ENCODE measurements around the gene NRIP2. TPM values are rescaled to one million over a fixed set of nuclear protein-coding genes. Genes with fewer than 3 reads are reported as not detected.

The NRIP2 gene
- total RNA-seq, 3 donors from 2014 or later (not counting 1 experiment from before 2014, with no cell fraction given), result not detected

GRCh38 chr12:2826721-2827515, 7.9 kb downstream of the NRIP2 start:
- H3K27ac Mint-ChIP-seq, result no peak overlapping the region
- no peaks in the 10 kb centered on the region for H3K36me3 Mint-ChIP-seq
- H3K4me3 ChIP-seq (ENCODE audit: low read length), result no peak overlapping the region
- no peaks in the 10 kb centered on the region for H3K4me1 ChIP-seq (ENCODE audit: control insufficient read depth, insufficient read depth, low read length)
- no peak overlapping the region for H3K27ac ChIP-seq (ENCODE audit: low read length)
- intact Hi-C loops (cut with micrococcal nuclease), result no loop called here
- DNase-seq (no peak), ATAC-seq (no peak)
- H3K4me1 Mint-ChIP-seq, result no peaks in the 10 kb centered on the region
- H3K27me3 Mint-ChIP-seq (ENCODE audit: low read depth in 2 of 2), result no peaks in the 10 kb centered on the region
- 97% methylated on average over 14 of the region's 14 CpGs for WGBS (ENCODE audit: insufficient coverage)
- H3K27me3 ChIP-seq (ENCODE audit: control insufficient read depth, insufficient read depth, low read length), result no peaks in the 10 kb centered on the region
- no peak overlapping the region for H3K4me3 Mint-ChIP-seq
- H3K9me3 Mint-ChIP-seq, result no peaks in the 10 kb centered on the region
- no peaks in the 10 kb centered on the region for H3K9me3 ChIP-seq (ENCODE audit: control insufficient read depth, insufficient read depth, low read length)
- H3K36me3 ChIP-seq (ENCODE audit: control insufficient read depth, insufficient read depth, low read length), result peaks cover 68% of the 10 kb centered on the region
- no peak for TF ChIP-seq CTCF (IDR thresholded peaks at IDR 0.05)

GRCh38 chr12:2826036-2826435, 8.8 kb downstream of the NRIP2 start:
- Mint-ChIP-seq H3K9me3 (no peaks in the 10 kb centered on the region), H3K4me3 (no peak overlapping the region), H3K36me3 (no peaks in the 10 kb centered on the region), H3K27ac (no peak overlapping the region), H3K4me1 (no peaks in the 10 kb centered on the region), H3K27me3 (ENCODE audit: low read depth in 2 of 2) (no peaks in the 10 kb centered on the region)
- intact Hi-C loops (cut with micrococcal nuclease), result no loop called here
- no peak for TF ChIP-seq CTCF (IDR thresholded peaks at IDR 0.05)
- Histone ChIP-seq H3K4me3 (ENCODE audit: low read length) (no peak overlapping the region), H3K4me1 (ENCODE audit: control insufficient read depth, insufficient read depth, low read length) (no peaks in the 10 kb centered on the region), H3K27ac (ENCODE audit: low read length) (no peak overlapping the region), H3K36me3 (ENCODE audit: control insufficient read depth, insufficient read depth, low read length) (peaks cover 73% of the 10 kb centered on the region), H3K9me3 (ENCODE audit: control insufficient read depth, insufficient read depth, low read length) (no peaks in the 10 kb centered on the region), H3K27me3 (ENCODE audit: control insufficient read depth, insufficient read depth, low read length) (no peaks in the 10 kb centered on the region)
- 100% methylated on average over 3 of the region's 3 CpGs for WGBS (ENCODE audit: insufficient coverage)
- DNase-seq (no peak), ATAC-seq (no peak)

- Histone ChIP-seq H3K36me3 (ENCODE audit: control insufficient read depth, insufficient read depth, low read length) (peaks cover 75% of the 10 kb centered on the region), H3K9me3 (ENCODE audit: control insufficient read depth, insufficient read depth, low read length) (no peaks in the 10 kb centered on the region), H3K27me3 (ENCODE audit: control insufficient read depth, insufficient read depth, low read length) (no peaks in the 10 kb centered on the region), H3K4me3 (ENCODE audit: low read length) (no peak overlapping the region), H3K4me1 (ENCODE audit: control insufficient read depth, insufficient read depth, low read length) (no peaks in the 10 kb centered on the region), H3K27ac (ENCODE audit: low read length) (no peak overlapping the region)
- Mint-ChIP-seq H3K4me3 (no peak overlapping the region), H3K27ac (no peak overlapping the region), H3K9me3 (no peaks in the 10 kb centered on the region), H3K4me1 (no peaks in the 10 kb centered on the region), H3K27me3 (ENCODE audit: low read depth in 2 of 2) (no peaks in the 10 kb centered on the region), H3K36me3 (no peaks in the 10 kb centered on the region)
- no peak for TF ChIP-seq CTCF (IDR thresholded peaks at IDR 0.05)
- ATAC-seq (no peak), DNase-seq (no peak)
- WGBS (ENCODE audit: insufficient coverage), result 93% methylated on average over 3 of the region's 4 CpGs
- intact Hi-C loops (cut with micrococcal nuclease), result no loop called here
Measured at GRCh38 chr12:2825132-2825531, 9.7 kb downstream of the NRIP2 start.

GRCh38 chr12:2824541-2824940, 10.3 kb downstream of the NRIP2 start:
- intact Hi-C loops (cut with micrococcal nuclease), result no loop called here
- H3K4me3 ChIP-seq (ENCODE audit: low read length), result no peak overlapping the region

More at GRCh38 chr12:2824541-2824940, 10.3 kb downstream of the NRIP2 start:
- Mint-ChIP-seq H3K4me1 (peaks cover 0 to 5% of the 10 kb centered on the region in 2 donors), H3K36me3 (no peaks in the 10 kb centered on the region), H3K4me3 (no peak overlapping the region), H3K27ac (no peak overlapping the region), H3K27me3 (ENCODE audit: low read depth in 2 of 2) (no peaks in the 10 kb centered on the region), H3K9me3 (no peaks in the 10 kb centered on the region)
- Histone ChIP-seq H3K9me3 (ENCODE audit: control insufficient read depth, insufficient read depth, low read length) (no peaks in the 10 kb centered on the region), H3K36me3 (ENCODE audit: control insufficient read depth, insufficient read depth, low read length) (peaks cover 77% of the 10 kb centered on the region), H3K27me3 (ENCODE audit: control insufficient read depth, insufficient read depth, low read length) (no peaks in the 10 kb centered on the region), H3K4me1 (ENCODE audit: control insufficient read depth, insufficient read depth, low read length) (no peaks in the 10 kb centered on the region), H3K27ac (ENCODE audit: low read length) (no peak overlapping the region)
- no peak for ATAC-seq
- 95% methylated on average over 6 of the region's 6 CpGs for WGBS (ENCODE audit: insufficient coverage)
- DNase-seq, result no peak
- no peak for TF ChIP-seq CTCF (IDR thresholded peaks at IDR 0.05)

Measured in natural killer cell (primary cell).